Neural progenitor cell (in vitro differentiated cells): Measurements from ENCODE around the gene L3MBTL1. TPM values are rescaled to one million over a fixed set of nuclear protein-coding genes. Genes with fewer than 3 reads are reported as not detected.

ENCODE experiments used
- DNase-seq: peaks from one replicate; pipeline ENCODE4 v3.0.0-alpha.2; 2016; ENCODE audit warnings: low spot score
- H2AFZ ChIP-seq: fragments of 200-600 bp; sonication (generic); replicated peaks from 2 replicates; pipeline ENCODE4 v1.6.1; 2016; ENCODE audit warnings: antibody characterized with exemption
- H3F3A ChIP-seq: fragments of 200-600 bp; sonication (generic); 2 replicates; pipeline ENCODE4 v1.6.1; 2016; ENCODE audit warnings: antibody characterized with exemption, low read depth
- H3K27ac ChIP-seq: fragments of 200-600 bp; sonication (generic); 2 replicates; pipeline ENCODE4 v1.5.1; 2016; ENCODE audit warnings: mild to moderate bottlenecking
- H3K27me3 ChIP-seq: fragments of 200-600 bp; sonication (generic); 2 replicates; pipeline ENCODE4 v1.6.1; 2016; ENCODE audit warnings: mild to moderate bottlenecking, moderate library complexity
- H3K36me3 ChIP-seq: fragments of 200-600 bp; sonication (generic); 2 replicates; pipeline ENCODE4 v1.5.1; 2016
- H3K4me1 ChIP-seq: fragments of 200-600 bp; sonication (generic); 2 replicates; pipeline ENCODE4 v1.6.1; 2016; ENCODE audit warnings: mixed run types
- H3K4me2 ChIP-seq: fragments of 200-600 bp; sonication (generic); 2 replicates; pipeline ENCODE4 v1.6.1; 2016
- H3K4me3 ChIP-seq: fragments of 200-600 bp; sonication (generic); 2 replicates; pipeline ENCODE4 v1.5.1; 2016
- H3K79me2 ChIP-seq: fragments of 200-600 bp; sonication (generic); 2 replicates; pipeline ENCODE4 v1.6.1; 2016; ENCODE audit warnings: low read depth
- H3K9ac ChIP-seq: fragments of 200-600 bp; sonication (generic); 2 replicates; pipeline ENCODE4 v1.6.1; 2016
- H3K9me3 ChIP-seq: fragments of 200-600 bp; sonication (generic); 2 replicates; pipeline ENCODE4 v1.5.1; 2016; ENCODE audit warnings: low read depth
- H4K20me1 ChIP-seq: fragments of 200-600 bp; sonication (generic); 2 replicates; pipeline ENCODE4 v1.6.1; 2016; ENCODE audit warnings: low read depth
- H3K27ac Mint-ChIP-seq: 3 replicates; pipeline ENCODE4 v1.8.0; 2021; ENCODE audit warnings: mixed read lengths
- H3K27me3 Mint-ChIP-seq: 2 replicates; pipeline ENCODE4 v1.8.0; 2022; ENCODE audit warnings: low read depth, mild to moderate bottlenecking, inconsistent platforms, moderate library complexity, mixed read lengths; ENCODE audit not compliant: insufficient read depth
- H3K36me3 Mint-ChIP-seq: 3 replicates; pipeline ENCODE4 v1.8.0; 2021; ENCODE audit warnings: mixed read lengths
- H3K4me1 Mint-ChIP-seq: 3 replicates; pipeline ENCODE4 v1.8.0; 2021; ENCODE audit warnings: mixed read lengths
- H3K4me3 Mint-ChIP-seq: 3 replicates; pipeline ENCODE4 v1.8.0; 2021; ENCODE audit warnings: mild to moderate bottlenecking, moderate library complexity, mixed read lengths
- H3K9me3 Mint-ChIP-seq: 3 replicates; pipeline ENCODE4 v1.8.0; 2020; ENCODE audit warnings: mixed read lengths
- EZH2 ChIP-seq: fragments of 200-600 bp; sonication (generic); IDR thresholded peaks from 2 replicates; pipeline ENCODE4 v1.6.1; 2017; ENCODE audit warnings: antibody characterized with exemption, mild to moderate bottlenecking, moderate library complexity
- EZH2phosphoT487 ChIP-seq: fragments of 200-600 bp; sonication (generic); IDR thresholded peaks from 2 replicates; pipeline ENCODE4 v1.6.1; 2017; ENCODE audit warnings: antibody characterized with exemption
- total RNA-seq: library from RNA; depleted of rRNA; stranded (reverse); fragments of >200 nt; gene quantifications from 2 replicates; pipeline ENCODE4 v1.2.3, GENCODE V29; 2015; ENCODE audit warnings: low replicate concordance
- TF ChIP-seq, protein P1 (sequence below): fragments of 200-600 bp; sonication (generic); IDR thresholded peaks from 2 replicates; pipeline ENCODE4 v1.5.1; 2017; ENCODE audit warnings: antibody characterized with exemption, mild to moderate bottlenecking

The L3MBTL1 gene
- total RNA-seq, 1 donor from 2014 or later, result 27.6 TPM

DNA sequence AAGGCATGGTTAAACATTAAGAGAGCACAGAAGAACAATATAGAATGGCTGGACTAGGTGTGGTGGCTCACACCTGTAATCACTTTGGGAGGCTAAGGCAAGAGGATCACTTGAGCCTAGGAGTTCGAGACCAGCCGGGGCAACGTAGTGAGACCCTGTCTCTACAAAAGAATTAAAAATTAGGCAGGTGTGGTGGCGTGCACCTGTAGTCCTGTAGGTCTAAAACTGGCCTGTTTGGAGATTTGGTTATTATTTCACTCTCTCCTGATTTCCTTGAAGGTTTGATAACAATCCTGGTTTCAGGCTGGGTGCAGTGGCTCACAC, 34.2 kb upstream of the L3MBTL1 start:
- Histone ChIP-seq H3F3A (no peaks in the 10 kb centered on the region), H2AFZ (no peak overlapping the region), H3K4me3 (no peak overlapping the region), H3K4me2 (no peak overlapping the region), H3K27ac (no peak overlapping the region), H3K27me3 (peaks cover 15% of the 10 kb centered on the region), H3K9me3 (no peaks in the 10 kb centered on the region), H3K79me2 (no peaks in the 10 kb centered on the region), H3K9ac (no peak overlapping the region), H4K20me1 (no peaks in the 10 kb centered on the region), H3K4me1 (no peaks in the 10 kb centered on the region), H3K36me3 (no peaks in the 10 kb centered on the region)
- no peak for DNase-seq
- H3K9me3 Mint-ChIP-seq, result no peaks in the 10 kb centered on the region
- TF ChIP-seq EZH2phosphoT487 (no peak), EZH2 (no peak)
- TF ChIP-seq, protein P1, sequence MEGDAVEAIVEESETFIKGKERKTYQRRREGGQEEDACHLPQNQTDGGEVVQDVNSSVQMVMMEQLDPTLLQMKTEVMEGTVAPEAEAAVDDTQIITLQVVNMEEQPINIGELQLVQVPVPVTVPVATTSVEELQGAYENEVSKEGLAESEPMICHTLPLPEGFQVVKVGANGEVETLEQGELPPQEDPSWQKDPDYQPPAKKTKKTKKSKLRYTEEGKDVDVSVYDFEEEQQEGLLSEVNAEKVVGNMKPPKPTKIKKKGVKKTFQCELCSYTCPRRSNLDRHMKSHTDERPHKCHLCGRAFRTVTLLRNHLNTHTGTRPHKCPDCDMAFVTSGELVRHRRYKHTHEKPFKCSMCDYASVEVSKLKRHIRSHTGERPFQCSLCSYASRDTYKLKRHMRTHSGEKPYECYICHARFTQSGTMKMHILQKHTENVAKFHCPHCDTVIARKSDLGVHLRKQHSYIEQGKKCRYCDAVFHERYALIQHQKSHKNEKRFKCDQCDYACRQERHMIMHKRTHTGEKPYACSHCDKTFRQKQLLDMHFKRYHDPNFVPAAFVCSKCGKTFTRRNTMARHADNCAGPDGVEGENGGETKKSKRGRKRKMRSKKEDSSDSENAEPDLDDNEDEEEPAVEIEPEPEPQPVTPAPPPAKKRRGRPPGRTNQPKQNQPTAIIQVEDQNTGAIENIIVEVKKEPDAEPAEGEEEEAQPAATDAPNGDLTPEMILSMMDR, result no peak
- H3K27ac Mint-ChIP-seq, result no peak overlapping the region
- H3K36me3 Mint-ChIP-seq, result peaks cover 6% of the 10 kb centered on the region
- H3K4me1 Mint-ChIP-seq, result peaks cover 2% of the 10 kb centered on the region
- no peak overlapping the region for H3K4me3 Mint-ChIP-seq
- H3K27me3 Mint-ChIP-seq, result peaks cover 3% of the 10 kb centered on the region

DNA sequence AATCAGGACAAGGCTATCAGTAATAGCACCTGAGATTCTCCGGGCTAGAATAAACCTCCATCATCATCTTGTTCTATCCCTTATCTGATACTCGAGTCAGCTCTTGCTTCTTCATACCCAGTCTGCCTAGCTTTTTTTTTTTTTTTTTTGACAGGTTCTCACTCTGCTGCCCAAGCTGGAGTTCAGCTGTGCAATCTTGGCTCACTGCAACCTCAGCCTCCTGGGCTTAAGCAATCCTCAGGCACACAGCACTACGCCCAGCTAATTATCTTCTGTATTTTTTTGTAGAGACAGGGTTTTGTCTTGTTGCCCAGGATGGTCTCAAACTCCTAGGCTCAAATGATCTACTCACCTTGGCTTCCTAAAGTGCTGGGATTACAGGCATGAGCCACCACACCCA, 30.3 kb upstream of the L3MBTL1 start:
- no peak for DNase-seq
- no peak overlapping the region for H2AFZ ChIP-seq
- H3K4me1 Mint-ChIP-seq, result no peaks in the 10 kb centered on the region

GRCh38 chr20:43477619-43478018, 29.9 kb upstream of the L3MBTL1 start:
- Histone ChIP-seq H3K27ac (no peak overlapping the region), H4K20me1 (no peaks in the 10 kb centered on the region), H3K9me3 (no peaks in the 10 kb centered on the region), H3K9ac (no peak overlapping the region), H3K4me3 (no peak overlapping the region), H3K4me1 (no peaks in the 10 kb centered on the region), H3K4me2 (no peak overlapping the region), H3F3A (no peaks in the 10 kb centered on the region), H3K27me3 (peaks cover 19% of the 10 kb centered on the region), H2AFZ (no peak overlapping the region), H3K79me2 (no peaks in the 10 kb centered on the region), H3K36me3 (no peaks in the 10 kb centered on the region)
- Mint-ChIP-seq H3K4me1 (no peaks in the 10 kb centered on the region), H3K27ac (no peak overlapping the region), H3K27me3 (peaks cover 7% of the 10 kb centered on the region), H3K9me3 (no peaks in the 10 kb centered on the region), H3K36me3 (no peaks in the 10 kb centered on the region), H3K4me3 (no peak overlapping the region)
- DNase-seq, result no peak
- TF ChIP-seq, protein P1, result no peak
- TF ChIP-seq EZH2 (no peak), EZH2phosphoT487 (no peak)

More for the DNA sequence above, 30.3 kb upstream of the L3MBTL1 start:
- Histone ChIP-seq H4K20me1 (no peaks in the 10 kb centered on the region), H3K4me3 (no peak overlapping the region), H3K4me1 (no peaks in the 10 kb centered on the region), H3K79me2 (no peaks in the 10 kb centered on the region), H3K27ac (no peak overlapping the region), H3K4me2 (no peak overlapping the region), H3K36me3 (no peaks in the 10 kb centered on the region), H3F3A (no peaks in the 10 kb centered on the region), H3K27me3 (peaks cover 19% of the 10 kb centered on the region), H3K9me3 (no peaks in the 10 kb centered on the region), H3K9ac (no peak overlapping the region)
- H3K9me3 Mint-ChIP-seq, result no peaks in the 10 kb centered on the region
- TF ChIP-seq, protein P1, result no peak
- no peak for TF ChIP-seq EZH2phosphoT487
- no peak for TF ChIP-seq EZH2
- peaks cover 5% of the 10 kb centered on the region for H3K27me3 Mint-ChIP-seq
- H3K36me3 Mint-ChIP-seq, result no peaks in the 10 kb centered on the region
- no peak overlapping the region for H3K27ac Mint-ChIP-seq
- no peak overlapping the region for H3K4me3 Mint-ChIP-seq

DNA sequence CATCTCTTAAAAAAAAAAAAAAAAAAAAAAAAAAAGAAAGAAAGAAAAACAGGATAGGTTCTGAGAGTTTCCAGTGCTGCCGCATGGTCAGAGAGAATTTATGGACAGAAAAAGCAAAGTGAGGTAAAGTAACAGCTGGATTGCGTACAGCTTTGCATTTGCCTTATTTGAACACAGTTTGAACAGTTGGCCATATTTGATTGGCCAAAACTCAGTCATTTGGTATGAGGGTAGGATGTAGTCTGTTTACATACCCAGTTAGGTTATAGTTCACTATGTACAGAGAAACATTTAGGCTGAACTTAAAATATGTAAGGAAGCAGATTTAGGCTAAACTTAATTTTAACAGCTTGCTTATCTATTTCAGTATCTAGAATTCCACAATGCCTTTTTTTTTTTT, 17.5 kb upstream of the L3MBTL1 start:
- no peaks in the 10 kb centered on the region for H3K36me3 Mint-ChIP-seq
- TF ChIP-seq EZH2phosphoT487, result no peak
- no peaks in the 10 kb centered on the region for H3F3A ChIP-seq
- H3K4me1 ChIP-seq, result no peaks in the 10 kb centered on the region
- peaks cover 4% of the 10 kb centered on the region for H3K27me3 Mint-ChIP-seq
- H3K4me3 Mint-ChIP-seq, result no peak overlapping the region
- H3K9me3 ChIP-seq, result no peaks in the 10 kb centered on the region
- no peaks in the 10 kb centered on the region for H3K27me3 ChIP-seq
- no peak overlapping the region for H3K4me3 ChIP-seq
- no peaks in the 10 kb centered on the region for H3K36me3 ChIP-seq
- no peak overlapping the region for H3K27ac Mint-ChIP-seq
- H3K79me2 ChIP-seq, result no peaks in the 10 kb centered on the region
- H3K4me1 Mint-ChIP-seq, result no peaks in the 10 kb centered on the region
- peaks cover 19% of the 10 kb centered on the region for H3K9me3 Mint-ChIP-seq
- no peak overlapping the region for H3K27ac ChIP-seq
- no peak for DNase-seq
- no peaks in the 10 kb centered on the region for H4K20me1 ChIP-seq
- no peak overlapping the region for H3K9ac ChIP-seq
- H3K4me2 ChIP-seq, result no peak overlapping the region
- H2AFZ ChIP-seq, result no peak overlapping the region
